Ishikawa (cell line): ENCODE data around the gene ZCCHC24.

Experiments
- CEBPB ChIP-seq: IDR thresholded peaks from 2 replicates; pipeline ENCODE4 v1.6.1; 2012
- CREB1 ChIP-seq: IDR thresholded peaks from 2 replicates; pipeline ENCODE4 v1.6.1; 2012; ENCODE audit warnings: low read depth
- EGR1 ChIP-seq: IDR thresholded peaks from 2 replicates; pipeline ENCODE4 v1.6.1; 2012
- EP300 ChIP-seq: IDR thresholded peaks from 2 replicates; pipeline ENCODE4 v1.6.1; 2012; ENCODE audit warnings: borderline replicate concordance
- FOXM1 ChIP-seq: IDR thresholded peaks from 2 replicates; pipeline ENCODE4 v1.6.1; 2012; ENCODE audit warnings: low read depth, borderline replicate concordance
- NFIC ChIP-seq: IDR thresholded peaks from 2 replicates; pipeline ENCODE4 v1.6.1; 2012
- RAD21 ChIP-seq: IDR thresholded peaks from 2 replicates; pipeline ENCODE4 v1.6.1; 2012; ENCODE audit warnings: low read depth
- TAF1 ChIP-seq: IDR thresholded peaks from 2 replicates; pipeline ENCODE4 v1.6.1; 2012; ENCODE audit warnings: low read depth, mild to moderate bottlenecking
- TCF12 ChIP-seq: IDR thresholded peaks from 2 replicates; pipeline ENCODE4 v1.6.1; 2012; ENCODE audit warnings: low read depth
- TEAD4 ChIP-seq: IDR thresholded peaks from 2 replicates; pipeline ENCODE4 v1.6.1; 2012
- YY1 ChIP-seq: IDR thresholded peaks from 2 replicates; pipeline ENCODE4 v1.6.1; 2012; ENCODE audit warnings: low read depth
- ZBTB7A ChIP-seq: IDR thresholded peaks from 2 replicates; pipeline ENCODE4 v1.6.1; 2012; ENCODE audit warnings: low read depth
- TF ChIP-seq, protein P1 (sequence below): IDR thresholded peaks from 2 replicates; pipeline ENCODE4 v1.6.1; 2012; ENCODE audit warnings: low read depth, mild to moderate bottlenecking
- TF ChIP-seq, protein P2 (sequence below): IDR thresholded peaks from 2 replicates; pipeline ENCODE4 v1.6.1; 2012
- TF ChIP-seq, protein P3 (sequence below): IDR thresholded peaks from 2 replicates; pipeline ENCODE4 v1.6.1; 2012

The ZCCHC24 gene

DNA sequence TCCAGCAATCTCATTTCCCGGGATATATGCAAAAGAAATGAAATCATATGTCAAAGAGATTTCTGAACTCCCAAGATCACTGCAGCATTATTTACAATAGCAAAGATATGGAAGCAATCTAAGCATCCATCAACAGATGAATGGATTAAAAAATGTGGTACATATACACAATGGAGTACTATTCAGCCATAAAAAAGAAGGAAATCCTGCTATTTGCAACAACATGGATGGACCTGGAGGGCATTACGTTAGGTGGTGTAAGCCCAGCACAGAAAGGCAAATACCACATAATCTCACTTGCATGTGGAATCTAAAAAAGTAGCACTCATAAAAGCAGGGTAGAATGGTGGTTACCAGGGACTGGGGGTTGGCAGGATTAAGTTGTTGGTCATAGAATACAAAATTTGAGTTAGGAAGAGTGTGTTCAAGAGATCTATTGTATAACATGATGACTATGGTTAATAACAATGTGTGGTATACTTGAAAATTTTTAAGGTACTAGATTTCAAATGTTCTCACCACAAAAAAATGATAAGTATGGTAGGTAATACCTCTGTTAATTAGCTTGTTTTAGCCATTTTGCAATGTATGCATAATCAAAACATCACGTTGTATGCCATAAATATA is 34.0 kb upstream of the ZCCHC24 start:
- TF ChIP-seq EP300 (no peak), RAD21 (no peak), YY1 (no peak), CREB1 (no peak), EGR1 (no peak), TEAD4 (no peak), CEBPB (no peak)
- TF ChIP-seq, protein P1, sequence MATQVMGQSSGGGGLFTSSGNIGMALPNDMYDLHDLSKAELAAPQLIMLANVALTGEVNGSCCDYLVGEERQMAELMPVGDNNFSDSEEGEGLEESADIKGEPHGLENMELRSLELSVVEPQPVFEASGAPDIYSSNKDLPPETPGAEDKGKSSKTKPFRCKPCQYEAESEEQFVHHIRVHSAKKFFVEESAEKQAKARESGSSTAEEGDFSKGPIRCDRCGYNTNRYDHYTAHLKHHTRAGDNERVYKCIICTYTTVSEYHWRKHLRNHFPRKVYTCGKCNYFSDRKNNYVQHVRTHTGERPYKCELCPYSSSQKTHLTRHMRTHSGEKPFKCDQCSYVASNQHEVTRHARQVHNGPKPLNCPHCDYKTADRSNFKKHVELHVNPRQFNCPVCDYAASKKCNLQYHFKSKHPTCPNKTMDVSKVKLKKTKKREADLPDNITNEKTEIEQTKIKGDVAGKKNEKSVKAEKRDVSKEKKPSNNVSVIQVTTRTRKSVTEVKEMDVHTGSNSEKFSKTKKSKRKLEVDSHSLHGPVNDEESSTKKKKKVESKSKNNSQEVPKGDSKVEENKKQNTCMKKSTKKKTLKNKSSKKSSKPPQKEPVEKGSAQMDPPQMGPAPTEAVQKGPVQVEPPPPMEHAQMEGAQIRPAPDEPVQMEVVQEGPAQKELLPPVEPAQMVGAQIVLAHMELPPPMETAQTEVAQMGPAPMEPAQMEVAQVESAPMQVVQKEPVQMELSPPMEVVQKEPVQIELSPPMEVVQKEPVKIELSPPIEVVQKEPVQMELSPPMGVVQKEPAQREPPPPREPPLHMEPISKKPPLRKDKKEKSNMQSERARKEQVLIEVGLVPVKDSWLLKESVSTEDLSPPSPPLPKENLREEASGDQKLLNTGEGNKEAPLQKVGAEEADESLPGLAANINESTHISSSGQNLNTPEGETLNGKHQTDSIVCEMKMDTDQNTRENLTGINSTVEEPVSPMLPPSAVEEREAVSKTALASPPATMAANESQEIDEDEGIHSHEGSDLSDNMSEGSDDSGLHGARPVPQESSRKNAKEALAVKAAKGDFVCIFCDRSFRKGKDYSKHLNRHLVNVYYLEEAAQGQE: no peak
- TF ChIP-seq, protein P2, sequence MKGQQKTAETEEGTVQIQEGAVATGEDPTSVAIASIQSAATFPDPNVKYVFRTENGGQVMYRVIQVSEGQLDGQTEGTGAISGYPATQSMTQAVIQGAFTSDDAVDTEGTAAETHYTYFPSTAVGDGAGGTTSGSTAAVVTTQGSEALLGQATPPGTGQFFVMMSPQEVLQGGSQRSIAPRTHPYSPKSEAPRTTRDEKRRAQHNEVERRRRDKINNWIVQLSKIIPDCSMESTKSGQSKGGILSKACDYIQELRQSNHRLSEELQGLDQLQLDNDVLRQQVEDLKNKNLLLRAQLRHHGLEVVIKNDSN: no peak
- TF ChIP-seq, protein P3, sequence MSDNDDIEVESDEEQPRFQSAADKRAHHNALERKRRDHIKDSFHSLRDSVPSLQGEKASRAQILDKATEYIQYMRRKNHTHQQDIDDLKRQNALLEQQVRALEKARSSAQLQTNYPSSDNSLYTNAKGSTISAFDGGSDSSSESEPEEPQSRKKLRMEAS: no peak

DNA sequence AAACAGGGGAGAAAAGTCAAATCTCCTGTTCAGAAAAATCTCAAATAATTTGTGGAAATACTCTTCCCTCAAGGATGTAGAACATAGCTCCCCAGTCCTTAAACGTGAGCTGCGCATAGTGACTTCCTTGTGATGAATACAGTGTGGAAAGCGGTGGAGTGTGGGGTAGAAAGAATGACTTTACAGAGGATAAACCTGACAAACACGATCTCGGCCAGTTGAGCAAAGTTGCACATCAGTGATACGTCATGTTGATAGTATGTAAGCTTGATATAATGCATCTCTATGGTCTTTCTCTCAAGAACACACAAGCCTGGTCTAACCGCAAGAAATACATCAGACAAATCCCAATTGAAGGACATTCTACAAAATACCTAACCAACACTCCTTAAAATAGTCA is 32.0 kb upstream of the ZCCHC24 start:
- TF ChIP-seq TEAD4: no peak

DNA sequence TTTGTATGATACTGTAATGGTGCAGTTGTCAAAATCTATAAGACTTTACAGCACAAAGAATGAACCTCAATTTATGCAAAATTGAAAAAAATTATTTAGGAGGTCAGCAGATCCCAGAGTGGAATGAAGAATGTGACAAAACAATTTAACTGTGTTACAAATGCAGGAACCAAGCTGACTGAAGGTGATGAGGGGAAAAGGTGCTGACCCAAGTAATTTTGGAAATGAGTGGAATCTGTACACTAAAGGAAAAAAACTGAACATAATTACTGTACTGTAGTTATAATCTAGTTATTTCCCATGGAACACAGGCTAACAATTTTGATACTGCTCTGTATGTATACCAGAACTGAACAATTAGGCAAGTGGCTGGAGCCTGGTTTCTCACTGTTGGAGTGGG is 31.2 kb upstream of the ZCCHC24 start:
- TF ChIP-seq RAD21 (no peak), ZBTB7A (no peak), CEBPB (no peak), CREB1 (no peak)

DNA sequence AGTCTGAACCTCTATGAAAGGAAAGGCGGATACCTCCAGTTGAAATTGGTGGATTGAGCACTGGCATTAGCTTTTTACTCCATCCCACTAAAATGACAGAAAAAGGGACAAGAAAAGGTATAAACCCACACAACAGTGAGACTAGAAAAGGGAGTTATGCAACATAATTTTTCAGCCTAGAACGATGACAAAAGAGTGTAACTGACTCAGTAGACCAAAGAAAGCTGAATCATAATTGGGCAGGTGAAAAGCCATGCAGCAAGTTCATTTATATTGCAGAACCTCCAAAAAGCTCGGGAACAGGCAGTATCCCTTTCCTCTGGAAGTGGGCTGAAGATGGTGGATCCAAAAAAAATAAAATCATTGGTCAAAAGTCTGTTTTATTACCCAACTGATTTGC is 30.5 kb upstream of the ZCCHC24 start:
- TF ChIP-seq FOXM1 (no peak), EP300 (no peak), TAF1 (no peak), CREB1 (no peak), YY1 (no peak), NFIC (no peak), ZBTB7A (no peak), TCF12 (no peak), EGR1 (no peak), RAD21 (no peak), TEAD4 (no peak), CEBPB (no peak)
- TF ChIP-seq, protein P3: no peak
- TF ChIP-seq, protein P1: no peak
- TF ChIP-seq, protein P2: no peak

DNA sequence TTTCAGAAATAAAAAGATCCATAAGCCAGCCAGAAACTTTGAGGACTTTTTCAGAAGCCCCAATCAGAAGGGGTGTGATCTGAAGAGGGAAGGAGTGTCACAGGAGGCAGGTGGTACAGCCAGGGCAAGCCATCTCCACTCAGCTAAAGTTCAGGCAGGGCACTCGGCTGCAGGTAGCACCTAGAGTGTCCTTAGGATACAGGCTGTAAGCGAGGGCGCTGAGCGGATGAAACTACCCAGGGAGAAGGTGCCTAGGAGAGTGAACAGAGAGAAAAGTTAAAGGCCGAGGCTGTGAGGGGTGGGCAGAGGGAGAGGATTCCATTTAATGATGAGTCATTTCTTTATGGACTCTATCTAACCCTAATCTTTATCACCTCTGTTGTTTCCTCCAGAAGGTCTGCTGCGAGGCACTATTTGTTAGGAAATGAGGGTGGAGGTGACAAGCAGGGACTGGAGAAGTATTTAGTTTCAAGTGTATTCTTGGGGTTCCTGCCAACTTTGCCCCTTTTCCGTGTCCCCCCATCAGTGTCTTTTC is 29.8 kb upstream of the ZCCHC24 start:
- no peak for TF ChIP-seq CEBPB
- TF ChIP-seq, protein P1: no peak
- TF ChIP-seq TAF1: no peak
- no peak for TF ChIP-seq RAD21
- TF ChIP-seq CREB1: no peak
- no peak for TF ChIP-seq EGR1
- no peak for TF ChIP-seq FOXM1
- TF ChIP-seq ZBTB7A: no peak
- no peak for TF ChIP-seq TEAD4
- TF ChIP-seq, protein P3: no peak
- no peak for TF ChIP-seq TCF12
- TF ChIP-seq YY1: no peak
- TF ChIP-seq, protein P2: no peak
- TF ChIP-seq NFIC: no peak
- no peak for TF ChIP-seq EP300
